ENCODE measurements around the gene TMEM151B. TPM values are rescaled to one million over a fixed set of nuclear protein-coding genes. Genes with fewer than 3 reads are reported as not detected.

The TMEM151B gene
- total and polyA plus RNA-seq, 2 donors (not counting 1 experiment from before 2014, with no cell fraction given) = 0.01 to 0.10 TPM

GRCh38 chr6:44285552-44286284 is 15.5 kb downstream of the TMEM151B start:
- peaks cover 67% of the 10 kb centered on the region for H3K27me3 Mint-ChIP-seq
- POLR2A ChIA-PET = no interaction called here
- intact Hi-C loops (cut with micrococcal nuclease) = no loop called here
- H3K9me3 Mint-ChIP-seq (ENCODE audit: insufficient read depth) = no peaks in the 10 kb centered on the region
- H2AFZ ChIP-seq (ENCODE audit: insufficient read depth, low read depth, low read length, poor library complexity, severe bottlenecking) = no peak overlapping the region
- TF ChIP-seq EZH2 (IDR thresholded peaks at IDR 0.05; ENCODE audit: borderline replicate concordance, insufficient read depth, low read depth, low read length, poor library complexity, severe bottlenecking) (no peak), CTCF (IDR thresholded peaks at IDR 0.05) (no peak)
- CTCF ChIA-PET = no interaction called here
- no peak overlapping the region for H3K4me3 Mint-ChIP-seq
- DNase-seq (no peak), ATAC-seq (ENCODE audit: low read depth) (no peak)
- H3K4me2 ChIP-seq (replicated peaks; ENCODE audit: low read depth, low read length, poor library complexity, severe bottlenecking) = no peak overlapping the region
- H4K20me1 ChIP-seq (ENCODE audit: control insufficient read depth, insufficient read depth, low read length, poor library complexity, severe bottlenecking) = no peaks in the 10 kb centered on the region
- H3K4me3 ChIP-seq (ENCODE audit: control extremely low read depth in 1 of 5, extremely low read depth in 1 of 5, insufficient read depth in 1 of 5, low read depth in 2 of 5, low read length in 4 of 5) = no peak overlapping the region
- H3K4me1 Mint-ChIP-seq = no peaks in the 10 kb centered on the region
- H3K9ac ChIP-seq (ENCODE audit: low read length) = no peak overlapping the region
- H3K27ac Mint-ChIP-seq = no peak overlapping the region
- WGBS (ENCODE audit: insufficient coverage) = 87% methylated on average over 23 of the region's 25 CpGs
- no peak overlapping the region for H3K27ac ChIP-seq (ENCODE audit: low read length in 2 of 2)
- no peaks in the 10 kb centered on the region for H3K36me3 ChIP-seq (replicated peaks in 1 of 2; ENCODE audit: control extremely low read depth in 1 of 2, control insufficient read depth in 1 of 2, extremely low read depth in 1 of 2, insufficient read depth in 2 of 2, low read length in 1 of 2)
- H3K4me1 ChIP-seq (ENCODE audit: control insufficient read depth in 2 of 2, insufficient read depth in 2 of 2, low read length in 2 of 2) = no peaks in the 10 kb centered on the region
- peaks cover 0 to 25% (median 6%) of the 10 kb centered on the region in 4 experiments for H3K27me3 ChIP-seq (replicated peaks in 1 of 4; ENCODE audit: control extremely low read depth in 1 of 4, control insufficient read depth in 3 of 4, insufficient read depth in 4 of 4, low read length in 3 of 4)
- no peaks in the 10 kb centered on the region for H3K79me2 ChIP-seq (ENCODE audit: control insufficient read depth, insufficient read depth, low read length)
- no peaks in the 10 kb centered on the region for H3K9me3 ChIP-seq (ENCODE audit: control extremely low read depth in 1 of 3, control insufficient read depth in 2 of 3, insufficient read depth in 1 of 3, low read length in 2 of 3)

- ChIA-PET CTCF (no interaction called here), POLR2A (no interaction called here)
- Histone ChIP-seq H2AFZ (ENCODE audit: insufficient read depth, low read depth, low read length, poor library complexity, severe bottlenecking) (no peak overlapping the region), H3K27me3 (replicated peaks in 1 of 4; ENCODE audit: control extremely low read depth in 1 of 4, control insufficient read depth in 3 of 4, insufficient read depth in 4 of 4, low read length in 3 of 4) (peaks cover 0 to 28% (median 6%) of the 10 kb centered on the region in 4 experiments), H3K4me3 (ENCODE audit: control extremely low read depth in 1 of 5, extremely low read depth in 1 of 5, insufficient read depth in 1 of 5, low read depth in 2 of 5, low read length in 4 of 5) (no peak overlapping the region), H3K9ac (ENCODE audit: low read length) (no peak overlapping the region), H3K9me3 (ENCODE audit: control extremely low read depth in 1 of 3, control insufficient read depth in 2 of 3, insufficient read depth in 1 of 3, low read length in 2 of 3) (no peaks in the 10 kb centered on the region), H4K20me1 (ENCODE audit: control insufficient read depth, insufficient read depth, low read length, poor library complexity, severe bottlenecking) (no peaks in the 10 kb centered on the region), H3K4me2 (replicated peaks; ENCODE audit: low read depth, low read length, poor library complexity, severe bottlenecking) (no peak overlapping the region), H3K79me2 (ENCODE audit: control insufficient read depth, insufficient read depth, low read length) (no peaks in the 10 kb centered on the region), H3K27ac (ENCODE audit: low read length in 2 of 2) (no peak overlapping the region), H3K36me3 (replicated peaks in 1 of 2; ENCODE audit: control extremely low read depth in 1 of 2, control insufficient read depth in 1 of 2, extremely low read depth in 1 of 2, insufficient read depth in 2 of 2, low read length in 1 of 2) (no peaks in the 10 kb centered on the region), H3K4me1 (ENCODE audit: control insufficient read depth in 2 of 2, insufficient read depth in 2 of 2, low read length in 2 of 2) (no peaks in the 10 kb centered on the region)
- H3K4me1 Mint-ChIP-seq = no peaks in the 10 kb centered on the region
- no peak overlapping the region for H3K27ac Mint-ChIP-seq
- intact Hi-C loops (cut with micrococcal nuclease) = no loop called here
- DNase-seq (no peak), ATAC-seq (ENCODE audit: low read depth) (no peak)
- H3K27me3 Mint-ChIP-seq = peaks cover 67% of the 10 kb centered on the region
- WGBS (ENCODE audit: insufficient coverage) = 96% methylated on average over 12 of the region's 12 CpGs
- H3K4me3 Mint-ChIP-seq = no peak overlapping the region
- H3K9me3 Mint-ChIP-seq (ENCODE audit: insufficient read depth) = no peaks in the 10 kb centered on the region
- TF ChIP-seq EZH2 (IDR thresholded peaks at IDR 0.05; ENCODE audit: borderline replicate concordance, insufficient read depth, low read depth, low read length, poor library complexity, severe bottlenecking) (no peak), CTCF (IDR thresholded peaks at IDR 0.05) (no peak)
Observed at GRCh38 chr6:44286285-44286565, 16.0 kb downstream of the TMEM151B start.
